Measurements from ENCODE around the gene RGL1. TPM values are rescaled to one million over a fixed set of nuclear protein-coding genes. Genes with fewer than 3 reads are reported as not detected.
A peak's percentile ranks its signal among the peaks of the same experiment; 100 is the strongest.

Gene RGL1
- total RNA-seq, 1 experiment from 2014 or later: 34.5 TPM

GRCh38 chr1:183812128-183812527 is 7.2 kb downstream of the RGL1 start:
- Mint-ChIP-seq H3K27ac (ENCODE audit: unreplicated experiment) (peak overlapping the region; percentile 84), H3K27me3 (ENCODE audit: insufficient read depth, unreplicated experiment) (no peaks in the 10 kb centered on the region), H3K4me1 (ENCODE audit: low read depth, unreplicated experiment) (peaks cover 47% of the 10 kb centered on the region), H3K36me3 (ENCODE audit: insufficient read depth, unreplicated experiment) (peaks cover 21% of the 10 kb centered on the region), H3K4me3 (ENCODE audit: unreplicated experiment) (peak overlapping the region; percentile 76), H3K9me3 (ENCODE audit: unreplicated experiment) (no peaks in the 10 kb centered on the region)
- Histone ChIP-seq H3K4me1 (peaks cover 66% of the 10 kb centered on the region), H3K9me3 (no peaks in the 10 kb centered on the region), H3K36me3 (ENCODE audit: control insufficient read depth, insufficient read depth, low read length) (peaks cover 3% of the 10 kb centered on the region), H3K4me3 (ENCODE audit: low read depth, low read length) (no peak overlapping the region), H3K27me3 (replicated peaks; ENCODE audit: control insufficient read depth, insufficient read depth, low read length) (no peaks in the 10 kb centered on the region)
- intact Hi-C loops (cut with micrococcal nuclease; ENCODE audit: unreplicated experiment): loop anchor here (2.0 to 5.0 kb wide), 3 partner anchors 113 to 175 kb away; partner anchors contain the start of gene ARPC5
- no peak for DNase-seq
- no peak for TF ChIP-seq CTCF (IDR thresholded peaks at IDR 0.05; ENCODE audit: insufficient read depth in 1 of 2, low read depth in 1 of 2, low read length in 1 of 2, severe bottlenecking in 1 of 2, unreplicated experiment in 1 of 2)
- ChIA-PET CTCF (interaction anchor here (0.7 to 1.0 kb wide), 2 partner anchors 104 to 127 kb away, joined by 3 to 4 read pairs; no protein-coding TSS in a partner anchor), POLR2A (no interaction called here)
- no TSS peak for BruUV-seq (replicated peaks)

GRCh38 chr1:183812686-183813569 is 8.0 kb downstream of the RGL1 start:
- peak overlapping the region; percentile 84 for H3K27ac Mint-ChIP-seq (ENCODE audit: unreplicated experiment)
- peaks cover 3% of the 10 kb centered on the region for H3K36me3 ChIP-seq (ENCODE audit: control insufficient read depth, insufficient read depth, low read length)
- H3K27me3 Mint-ChIP-seq (ENCODE audit: insufficient read depth, unreplicated experiment): no peaks in the 10 kb centered on the region
- no peaks in the 10 kb centered on the region for H3K27me3 ChIP-seq (replicated peaks; ENCODE audit: control insufficient read depth, insufficient read depth, low read length)
- peaks cover 49% of the 10 kb centered on the region for H3K4me1 Mint-ChIP-seq (ENCODE audit: low read depth, unreplicated experiment)
- peak overlapping the region; percentile 76 for H3K4me3 Mint-ChIP-seq (ENCODE audit: unreplicated experiment)
- H3K9me3 Mint-ChIP-seq (ENCODE audit: unreplicated experiment): no peaks in the 10 kb centered on the region
- ChIA-PET CTCF (interaction anchor here (0.7 kb wide), 2 partner anchors 104 to 128 kb away, joined by 3 to 4 read pairs; no protein-coding TSS in a partner anchor), POLR2A (no interaction called here)
- H3K9me3 ChIP-seq: no peaks in the 10 kb centered on the region
- peaks cover 25% of the 10 kb centered on the region for H3K36me3 Mint-ChIP-seq (ENCODE audit: insufficient read depth, unreplicated experiment)
- peaks cover 67% of the 10 kb centered on the region for H3K4me1 ChIP-seq
- DNase-seq: peak; percentile 68 to 84
- intact Hi-C loops (cut with micrococcal nuclease; ENCODE audit: unreplicated experiment): loop anchor here (2.0 to 5.0 kb wide), 3 partner anchors 114 to 176 kb away; partner anchors contain the start of gene ARPC5
- H3K4me3 ChIP-seq (ENCODE audit: low read depth, low read length): peak overlapping the region; percentile 4
- no TSS peak for BruUV-seq (replicated peaks)
- TF ChIP-seq CTCF (IDR thresholded peaks at IDR 0.05; ENCODE audit: insufficient read depth in 1 of 2, low read depth in 1 of 2, low read length in 1 of 2, severe bottlenecking in 1 of 2, unreplicated experiment in 1 of 2): no peak

- H3K4me1 Mint-ChIP-seq (ENCODE audit: low read depth, unreplicated experiment): peaks cover 44% of the 10 kb centered on the region
- DNase-seq: no peak
- no TSS peak for BruUV-seq (replicated peaks)
- intact Hi-C loops (cut with micrococcal nuclease; ENCODE audit: unreplicated experiment): loop anchor here (5.0 kb wide), 2 partner anchors 157 to 177 kb away; partner anchors contain the start of gene ARPC5
- no peak for TF ChIP-seq CTCF (IDR thresholded peaks at IDR 0.05; ENCODE audit: insufficient read depth in 1 of 2, low read depth in 1 of 2, low read length in 1 of 2, severe bottlenecking in 1 of 2, unreplicated experiment in 1 of 2)
- Histone ChIP-seq H3K4me3 (ENCODE audit: low read depth, low read length) (no peak overlapping the region), H3K36me3 (ENCODE audit: control insufficient read depth, insufficient read depth, low read length) (no peaks in the 10 kb centered on the region; the same call in 1 of the 2 replicates), H3K4me1 (peaks cover 71% of the 10 kb centered on the region), H3K27me3 (replicated peaks; ENCODE audit: control insufficient read depth, insufficient read depth, low read length) (no peaks in the 10 kb centered on the region), H3K9me3 (no peaks in the 10 kb centered on the region)
- no peaks in the 10 kb centered on the region for H3K27me3 Mint-ChIP-seq (ENCODE audit: insufficient read depth, unreplicated experiment)
- peak overlapping the region; percentile 76 for H3K4me3 Mint-ChIP-seq (ENCODE audit: unreplicated experiment)
- H3K27ac Mint-ChIP-seq (ENCODE audit: unreplicated experiment): peak overlapping the region; percentile 84
- peaks cover 18% of the 10 kb centered on the region for H3K36me3 Mint-ChIP-seq (ENCODE audit: insufficient read depth, unreplicated experiment)
- ChIA-PET CTCF (no interaction called here), POLR2A (no interaction called here)
- no peaks in the 10 kb centered on the region for H3K9me3 Mint-ChIP-seq (ENCODE audit: unreplicated experiment)
These were observed 9.3 kb downstream of the RGL1 start for GRCh38 chr1:183814121-183814681.

All from Caco-2 (cell line).